ENCODE measurements around the gene ARFIP1.

DNA sequence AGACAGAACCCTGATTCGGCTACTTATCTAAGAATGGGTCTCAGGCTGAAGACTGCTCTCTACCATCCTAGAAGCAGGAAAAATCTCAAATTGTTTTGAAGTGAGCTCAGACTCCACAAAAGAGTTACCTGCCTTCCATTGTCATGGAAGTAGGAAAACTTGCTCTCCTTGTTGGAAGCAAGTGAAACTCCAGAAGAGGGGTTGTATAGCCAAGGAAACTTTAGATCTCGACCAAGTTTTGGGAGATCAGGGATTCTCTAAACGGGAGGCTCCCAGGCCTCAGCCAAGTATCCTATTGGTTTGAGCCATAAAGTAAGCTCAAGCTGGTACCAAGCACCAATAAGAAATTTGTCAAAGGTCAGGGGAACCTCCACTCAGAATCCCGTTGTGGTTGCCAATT, 147.2 kb downstream of the ARFIP1 start:
- TF ChIP-seq POLR2A (IDR thresholded peaks at IDR 0.05; ENCODE audit: borderline replicate concordance, extremely low read depth, insufficient read depth, insufficient read length) (no peak), CEBPB (IDR thresholded peaks at IDR 0.05; ENCODE audit: low read depth) (no peak), SRF (IDR thresholded peaks at IDR 0.05; ENCODE audit: low read depth) (no peak), MAX (IDR thresholded peaks at IDR 0.05) (no peak)
- TF ChIP-seq, protein P1, sequence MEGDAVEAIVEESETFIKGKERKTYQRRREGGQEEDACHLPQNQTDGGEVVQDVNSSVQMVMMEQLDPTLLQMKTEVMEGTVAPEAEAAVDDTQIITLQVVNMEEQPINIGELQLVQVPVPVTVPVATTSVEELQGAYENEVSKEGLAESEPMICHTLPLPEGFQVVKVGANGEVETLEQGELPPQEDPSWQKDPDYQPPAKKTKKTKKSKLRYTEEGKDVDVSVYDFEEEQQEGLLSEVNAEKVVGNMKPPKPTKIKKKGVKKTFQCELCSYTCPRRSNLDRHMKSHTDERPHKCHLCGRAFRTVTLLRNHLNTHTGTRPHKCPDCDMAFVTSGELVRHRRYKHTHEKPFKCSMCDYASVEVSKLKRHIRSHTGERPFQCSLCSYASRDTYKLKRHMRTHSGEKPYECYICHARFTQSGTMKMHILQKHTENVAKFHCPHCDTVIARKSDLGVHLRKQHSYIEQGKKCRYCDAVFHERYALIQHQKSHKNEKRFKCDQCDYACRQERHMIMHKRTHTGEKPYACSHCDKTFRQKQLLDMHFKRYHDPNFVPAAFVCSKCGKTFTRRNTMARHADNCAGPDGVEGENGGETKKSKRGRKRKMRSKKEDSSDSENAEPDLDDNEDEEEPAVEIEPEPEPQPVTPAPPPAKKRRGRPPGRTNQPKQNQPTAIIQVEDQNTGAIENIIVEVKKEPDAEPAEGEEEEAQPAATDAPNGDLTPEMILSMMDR (IDR thresholded peaks at IDR 0.05 in 2 of 3, conservative IDR thresholded peaks at IDR 0.05 in 1 of 3; ENCODE audit: borderline replicate concordance in 1 of 3, insufficient read depth in 1 of 3, low read depth in 2 of 3, low read length in 2 of 3), result no peak
